Loucy (cell line): ENCODE measurements around the gene MOK.

ENCODE experiments used
- H2AFZ ChIP-seq: fragments of 200-600 bp; sonication (generic); 2 replicates; pipeline ENCODE4 v1.6.0; 2016; ENCODE audit warnings: antibody characterized with exemption, mild to moderate bottlenecking, low read length, moderate library complexity
- H3F3A ChIP-seq: fragments of 200-600 bp; 2 replicates; pipeline ENCODE4 v1.6.0; 2016; ENCODE audit warnings: antibody characterized with exemption, low read depth, mild to moderate bottlenecking
- H3K27me3 ChIP-seq: fragments of 200-600 bp; sonication (generic); 2 replicates; pipeline ENCODE4 v1.6.1; 2014; ENCODE audit warnings: low read length, mild to moderate bottlenecking; ENCODE audit not compliant: insufficient read depth, poor library complexity, severe bottlenecking
- H3K36me3 ChIP-seq: fragments of 200-600 bp; sonication (generic); 2 replicates; pipeline ENCODE4 v1.6.1; 2016; ENCODE audit warnings: low read length; ENCODE audit not compliant: insufficient read depth
- H3K4me1 ChIP-seq: fragments of 200-600 bp; sonication (generic); 2 replicates; pipeline ENCODE4 v1.5.1; 2014; ENCODE audit warnings: low read length, mild to moderate bottlenecking; ENCODE audit not compliant: insufficient read depth, poor library complexity, severe bottlenecking
- H3K4me2 ChIP-seq: fragments of 200-600 bp; sonication (generic); 2 replicates; pipeline ENCODE4 v1.6.0; 2014; ENCODE audit warnings: antibody characterized with exemption, low read length, low read depth, mild to moderate bottlenecking; ENCODE audit not compliant: poor library complexity, severe bottlenecking
- H3K4me3 ChIP-seq: fragments of 200-600 bp; sonication (generic); 2 replicates; pipeline ENCODE4 v1.5.1; 2014; ENCODE audit warnings: low read length, mild to moderate bottlenecking, mixed read lengths; ENCODE audit not compliant: poor library complexity, severe bottlenecking
- H3K79me2 ChIP-seq: fragments of 200-600 bp; sonication (generic); 2 replicates; pipeline ENCODE4 v1.6.1; 2014; ENCODE audit warnings: low read length; ENCODE audit not compliant: insufficient read depth
- H3K9ac ChIP-seq: fragments of 200-600 bp; sonication (generic); 2 replicates; pipeline ENCODE4 v1.6.0; 2014; ENCODE audit warnings: mild to moderate bottlenecking, low read depth, low read length, moderate library complexity; ENCODE audit not compliant: poor library complexity, severe bottlenecking
- H3K9me2 ChIP-seq: fragments of 200-600 bp; sonication (generic); replicated peaks from 2 replicates; pipeline ENCODE4 v1.6.1; 2016; ENCODE audit warnings: low read depth, low read length, mixed read lengths
- H3K9me3 ChIP-seq: fragments of 200-600 bp; sonication (generic); 2 replicates; pipeline ENCODE4 v1.6.1; 2014; ENCODE audit warnings: mild to moderate bottlenecking, antibody characterized with exemption, low read length, low read depth; ENCODE audit not compliant: insufficient read depth
- H4K20me1 ChIP-seq: fragments of 200-600 bp; sonication (generic); 2 replicates; pipeline ENCODE4 v1.6.0; 2014; ENCODE audit warnings: antibody characterized with exemption, low read length, mild to moderate bottlenecking; ENCODE audit not compliant: insufficient read depth, poor library complexity, severe bottlenecking
- CTCF ChIP-seq: fragments of 200-600 bp; sonication (generic); conservative IDR thresholded peaks from 2 replicates; pipeline ENCODE4 v1.5.1; 2014; ENCODE audit warnings: mild to moderate bottlenecking, antibody characterized with exemption, low read length
- EZH2phosphoT487 ChIP-seq: fragments of 200-600 bp; IDR thresholded peaks from 2 replicates; pipeline ENCODE4 v1.6.1; 2018; ENCODE audit warnings: antibody characterized with exemption, mild to moderate bottlenecking, moderate library complexity, borderline replicate concordance

Gene MOK

GRCh38 chr14:102233081-102233480 lies 71.9 kb downstream of the MOK start:
- Histone ChIP-seq H3K4me3 (no peak overlapping the region), H3K27me3 (no peaks in the 10 kb centered on the region), H4K20me1 (no peaks in the 10 kb centered on the region), H3K9me2 (no peaks in the 10 kb centered on the region), H3K4me2 (no peak overlapping the region), H3K4me1 (no peaks in the 10 kb centered on the region), H3K9ac (no peak overlapping the region), H3F3A (no peaks in the 10 kb centered on the region), H2AFZ (no peak overlapping the region), H3K36me3 (no peaks in the 10 kb centered on the region), H3K79me2 (no peaks in the 10 kb centered on the region), H3K9me3 (no peaks in the 10 kb centered on the region)
- TF ChIP-seq CTCF (no peak), EZH2phosphoT487 (no peak)

- Histone ChIP-seq H3K79me2 (no peaks in the 10 kb centered on the region), H3K4me2 (no peak overlapping the region), H3K9ac (no peak overlapping the region), H3K9me2 (no peaks in the 10 kb centered on the region), H3K36me3 (no peaks in the 10 kb centered on the region), H4K20me1 (no peaks in the 10 kb centered on the region), H3K9me3 (no peaks in the 10 kb centered on the region), H3K4me1 (no peaks in the 10 kb centered on the region), H3K4me3 (no peak overlapping the region), H2AFZ (no peak overlapping the region), H3K27me3 (no peaks in the 10 kb centered on the region), H3F3A (no peaks in the 10 kb centered on the region)
- TF ChIP-seq CTCF (no peak), EZH2phosphoT487 (no peak)
These were observed 72.7 kb downstream of the MOK start for GRCh38 chr14:102232348-102232625.

GRCh38 chr14:102231476-102232347 lies 73.3 kb downstream of the MOK start:
- H3K4me2 ChIP-seq, result no peak overlapping the region
- TF ChIP-seq EZH2phosphoT487 (no peak), CTCF (no peak)

More at GRCh38 chr14:102231476-102232347, 73.3 kb downstream of the MOK start:
- H3K79me2 ChIP-seq, result no peaks in the 10 kb centered on the region
- H3F3A ChIP-seq, result no peaks in the 10 kb centered on the region
- H3K9me2 ChIP-seq, result no peaks in the 10 kb centered on the region
- no peaks in the 10 kb centered on the region for H3K4me1 ChIP-seq
- no peaks in the 10 kb centered on the region for H4K20me1 ChIP-seq
- H2AFZ ChIP-seq, result no peak overlapping the region
- no peaks in the 10 kb centered on the region for H3K27me3 ChIP-seq
- no peaks in the 10 kb centered on the region for H3K9me3 ChIP-seq
- H3K36me3 ChIP-seq, result no peaks in the 10 kb centered on the region
- no peak overlapping the region for H3K9ac ChIP-seq
- no peak overlapping the region for H3K4me3 ChIP-seq
